GM10248 (cell line): Measurements from ENCODE around the gene NINL.
"Not testable (repeated sequence)": the region's sequence is repeated elsewhere in the genome, so short reads cannot be mapped to it uniquely, and the experiment has no call there.

Source experiments
- CTCF ChIA-PET: fragments of 300-600 bp; sonication (Branson Sonifier 250); formaldehyde crosslinking; extraction: SDS; loops from one replicate; lab custom pipeline; 2021; ENCODE audit warnings: antibody characterized with exemption; lab: Yijun Ruan, JAX
- POLR2A ChIA-PET: fragments of 350-650 bp; sonication (Branson Sonifier 250); formaldehyde crosslinking; extraction: SDS; loops from one replicate; lab custom pipeline; 2020; ENCODE audit warnings: antibody characterized with exemption; lab: Yijun Ruan, JAX
- DNase-seq: peaks from one replicate; pipeline ENCODE4 v3.0.0; 2012; ENCODE audit errors: extremely low spot score
- TF ChIP-seq, protein P1 (sequence below): IDR thresholded peaks from 2 replicates; pipeline ENCODE4 v1.5.1; 2012; ENCODE audit warnings: mild to moderate bottlenecking, low read depth; ENCODE audit errors: extremely low read depth, missing control alignments, control extremely low read depth

NINL gene

DNA sequence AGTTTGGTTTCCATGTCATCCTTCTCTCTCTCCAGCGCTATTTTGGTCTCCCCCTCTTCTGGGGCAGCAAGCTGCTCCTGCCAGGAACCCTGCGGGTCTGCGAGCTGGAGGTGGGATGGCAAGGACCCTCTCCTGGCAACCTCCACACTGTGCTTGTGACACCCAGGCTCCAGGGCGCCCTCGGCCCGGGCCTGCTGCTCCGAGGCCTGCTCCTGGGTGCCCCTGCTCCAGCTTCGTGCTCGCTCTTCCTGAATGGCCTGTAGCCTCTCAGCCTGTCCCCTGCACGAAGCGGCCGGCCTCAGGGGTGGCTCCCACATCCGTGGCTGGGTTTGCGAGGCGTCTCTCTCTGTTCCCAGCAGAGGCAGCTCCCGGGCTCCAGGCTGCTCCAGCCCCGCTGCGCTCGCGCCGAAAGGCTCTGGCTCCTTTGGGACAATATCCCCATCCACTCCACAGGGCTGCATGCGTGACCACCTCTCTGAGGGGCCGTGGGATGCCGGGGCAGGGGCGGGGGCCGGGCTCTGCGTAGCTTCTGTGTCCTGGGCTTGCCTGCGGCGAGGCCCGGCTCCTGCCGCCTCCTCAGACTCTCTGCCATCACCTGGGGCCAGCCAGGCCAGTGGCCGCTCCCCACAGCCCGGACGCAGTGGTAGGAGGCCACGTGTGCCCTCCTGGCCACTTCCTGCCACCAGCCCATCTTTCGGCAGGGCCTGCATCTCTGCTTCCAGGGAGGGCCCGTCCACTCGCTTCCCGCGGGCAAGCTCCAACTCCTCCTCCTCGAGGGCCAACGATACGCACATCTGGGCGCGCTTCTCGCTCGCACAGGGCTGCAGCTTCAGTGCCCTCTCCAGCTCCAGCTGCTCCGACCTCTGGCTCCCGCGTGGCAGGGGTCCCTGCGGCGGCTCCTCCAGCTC is 109.0 kb downstream of the NINL start:
- ChIA-PET CTCF (interaction anchor here (1.5 kb wide), 1 partner anchor 10 kb away, joined by 3 read pairs; no protein-coding TSS in a partner anchor), POLR2A (no interaction called here)
- TF ChIP-seq, protein P1, sequence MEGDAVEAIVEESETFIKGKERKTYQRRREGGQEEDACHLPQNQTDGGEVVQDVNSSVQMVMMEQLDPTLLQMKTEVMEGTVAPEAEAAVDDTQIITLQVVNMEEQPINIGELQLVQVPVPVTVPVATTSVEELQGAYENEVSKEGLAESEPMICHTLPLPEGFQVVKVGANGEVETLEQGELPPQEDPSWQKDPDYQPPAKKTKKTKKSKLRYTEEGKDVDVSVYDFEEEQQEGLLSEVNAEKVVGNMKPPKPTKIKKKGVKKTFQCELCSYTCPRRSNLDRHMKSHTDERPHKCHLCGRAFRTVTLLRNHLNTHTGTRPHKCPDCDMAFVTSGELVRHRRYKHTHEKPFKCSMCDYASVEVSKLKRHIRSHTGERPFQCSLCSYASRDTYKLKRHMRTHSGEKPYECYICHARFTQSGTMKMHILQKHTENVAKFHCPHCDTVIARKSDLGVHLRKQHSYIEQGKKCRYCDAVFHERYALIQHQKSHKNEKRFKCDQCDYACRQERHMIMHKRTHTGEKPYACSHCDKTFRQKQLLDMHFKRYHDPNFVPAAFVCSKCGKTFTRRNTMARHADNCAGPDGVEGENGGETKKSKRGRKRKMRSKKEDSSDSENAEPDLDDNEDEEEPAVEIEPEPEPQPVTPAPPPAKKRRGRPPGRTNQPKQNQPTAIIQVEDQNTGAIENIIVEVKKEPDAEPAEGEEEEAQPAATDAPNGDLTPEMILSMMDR, result no peak
- DNase-seq, result no peak

GRCh38 chr20:25473297-25473696 is 112.0 kb downstream of the NINL start:
- POLR2A ChIA-PET, CTCF ChIA-PET, DNase-seq: not testable (repeated sequence)

GRCh38 chr20:25471020-25471419 is 114.3 kb downstream of the NINL start:
- CTCF ChIA-PET, result interaction anchor here (1.1 to 2.4 kb wide), 4 partner anchors 9 to 21 kb away, joined by 3 to 8 read pairs (median 7); no protein-coding TSS in a partner anchor
- TF ChIP-seq, protein P1, result no peak
- POLR2A ChIA-PET, result no interaction called here
- no peak for DNase-seq

- TF ChIP-seq, protein P1, result peak; percentile 52
- peak; percentile 73 for DNase-seq
Observed at GRCh38 chr20:25470045-25470444, 115.3 kb downstream of the NINL start.

GRCh38 chr20:25469558-25469957 is 115.8 kb downstream of the NINL start:
- DNase-seq, result no peak
- CTCF ChIA-PET, result interaction anchor here (1.7 to 2.4 kb wide), 3 partner anchors 10 to 23 kb away, joined by 7 to 8 read pairs (median 7); no protein-coding TSS in a partner anchor
- TF ChIP-seq, protein P1, result no peak
- POLR2A ChIA-PET, result no interaction called here

More at GRCh38 chr20:25470045-25470444, 115.3 kb downstream of the NINL start:
- POLR2A ChIA-PET, result no interaction called here
- CTCF ChIA-PET, result interaction anchor here (1.1 to 2.4 kb wide), 4 partner anchors 9 to 22 kb away, joined by 3 to 8 read pairs (median 7); no protein-coding TSS in a partner anchor

DNA sequence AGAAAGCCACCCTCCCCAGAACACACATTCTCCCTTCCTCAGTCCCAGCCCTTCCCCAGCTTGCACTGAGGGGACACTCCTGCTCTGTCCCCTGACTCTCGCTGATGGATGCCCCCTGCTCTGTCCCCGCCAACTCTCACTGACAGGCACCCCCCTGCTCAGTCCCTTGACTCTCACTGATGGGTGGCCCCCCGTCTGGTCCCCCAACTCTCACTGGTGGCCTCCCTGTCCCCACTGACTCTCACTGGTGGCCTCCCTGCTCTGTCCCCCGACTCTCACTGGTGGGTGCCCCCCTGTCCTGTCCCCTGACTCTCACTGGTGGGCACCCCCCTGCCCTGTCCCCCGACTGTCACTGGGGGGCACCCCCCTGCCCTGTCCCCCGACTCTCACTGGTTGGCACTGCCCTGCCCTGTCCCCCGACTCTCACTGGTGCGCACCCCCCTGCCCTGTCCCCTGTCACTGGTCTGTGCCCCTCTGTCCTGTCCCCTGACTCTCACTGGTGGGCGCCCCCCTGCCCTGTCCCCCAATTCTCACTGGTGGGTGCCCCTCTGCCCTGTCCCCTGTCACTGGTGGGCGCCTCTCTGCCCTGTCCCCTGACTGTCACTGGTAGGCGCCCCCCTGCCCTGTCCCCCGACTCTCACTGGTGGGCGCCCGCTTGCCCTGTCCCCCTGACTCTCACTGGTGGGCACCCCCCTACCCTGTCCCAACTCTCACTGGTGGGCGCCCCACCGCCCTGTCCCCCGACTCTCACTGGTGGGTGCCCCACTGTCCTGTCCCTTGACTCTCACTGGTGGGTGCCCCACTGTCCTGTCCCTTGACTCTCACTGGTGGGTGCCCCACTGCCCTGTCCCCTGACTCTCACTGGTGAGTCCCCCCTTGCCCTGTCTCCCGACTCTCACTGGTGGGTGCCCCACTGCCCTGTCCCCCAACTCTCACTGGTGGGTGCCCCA is 116.9 kb downstream of the NINL start:
- no peak for DNase-seq
- TF ChIP-seq, protein P1, result no peak
- ChIA-PET POLR2A (no interaction called here), CTCF (no interaction called here)
